Immature natural killer cell (primary cell): ENCODE data around the gene B3GALT4. TPM values are rescaled to one million over a fixed set of nuclear protein-coding genes. Genes with fewer than 3 reads are reported as not detected.

Experiments
- DNase-seq, 3 donors: peaks; one replicate each; pipeline ENCODE4 v3.0.0; 2022; ENCODE audit warnings: mixed read lengths in 1 of 3
- H3K27ac Mint-ChIP-seq, 6 donors: one replicate each; pipeline ENCODE4 v1.8.0; 2020; ENCODE audit warnings: mixed read lengths in 6 of 6, mild to moderate bottlenecking in 5 of 6, inconsistent platforms in 4 of 6, moderate library complexity in 3 of 6
- H3K27me3 Mint-ChIP-seq, 3 donors: one replicate each; pipeline ENCODE4 v1.8.0; 2020 to 2021; ENCODE audit warnings: low read depth in 3 of 3, mild to moderate bottlenecking in 3 of 3, mixed read lengths in 3 of 3, moderate library complexity in 3 of 3, inconsistent platforms in 1 of 3
- H3K36me3 Mint-ChIP-seq, 3 donors: one replicate each; pipeline ENCODE4 v1.8.0; 2020; ENCODE audit warnings: mixed read lengths in 3 of 3, inconsistent platforms in 2 of 3, mild to moderate bottlenecking in 2 of 3
- H3K4me1 Mint-ChIP-seq, 2 donors: one replicate each; pipeline ENCODE4 v1.8.0; 2020; ENCODE audit warnings: inconsistent platforms in 2 of 2, mild to moderate bottlenecking in 2 of 2, mixed read lengths in 2 of 2, moderate library complexity in 1 of 2
- H3K4me3 Mint-ChIP-seq, 5 donors: one replicate each; pipeline ENCODE4 v1.8.0; 2020; ENCODE audit warnings: mild to moderate bottlenecking in 5 of 5, mixed read lengths in 5 of 5, inconsistent platforms in 3 of 5, moderate library complexity in 3 of 5
- H3K9me3 Mint-ChIP-seq, 6 donors: one replicate each; pipeline ENCODE4 v1.8.0; 2020; ENCODE audit warnings: mild to moderate bottlenecking in 6 of 6, mixed read lengths in 6 of 6, inconsistent platforms in 4 of 6, moderate library complexity in 3 of 6
- polyA plus RNA-seq, 3 donors: library from polyadenylated mRNA; unstranded; fragments of 300-500 nt; fragmentation: Illumina TruSeq; gene quantifications; one replicate each; pipeline ENCODE4 v1.2.3, GENCODE V29; 2021

Gene B3GALT4
- polyA plus RNA-seq, 3 donors from 2014 or later: 38.6 to 55.0 (median 44.1) TPM

- Mint-ChIP-seq H3K27me3 (peaks cover 14 to 23% (median 17%) of the 10 kb centered on the region in 3 donors), H3K36me3 (peaks cover 0 to 19% (median 10%) of the 10 kb centered on the region in 3 donors), H3K4me3 (peak overlapping the region; percentile 93 to 100 (median 99)), H3K27ac (peak overlapping the region; percentile 95 to 99 (median 99)), H3K4me1 (peaks cover 38 to 54% of the 10 kb centered on the region in 2 donors), H3K9me3 (no peaks in the 10 kb centered on the region)
- peak; percentile 90 to 91 (median 91) for DNase-seq
Observed at GRCh38 chr6:33299237-33299944, 22.5 kb downstream of the B3GALT4 start.

GRCh38 chr6:33301877-33302276, 25.0 kb downstream of the B3GALT4 start:
- DNase-seq: no peak
- H3K4me3 Mint-ChIP-seq: peak overlapping the region in 1 of 5 donors; percentile 40
- H3K4me1 Mint-ChIP-seq: peaks cover 49 to 59% of the 10 kb centered on the region in 2 donors
- H3K9me3 Mint-ChIP-seq: no peaks in the 10 kb centered on the region
- peak overlapping the region in 4 of 6 donors; percentile 46 to 81 (median 67) for H3K27ac Mint-ChIP-seq
- H3K27me3 Mint-ChIP-seq: peaks cover 14 to 21% (median 17%) of the 10 kb centered on the region in 3 donors
- peaks cover 0 to 29% (median 10%) of the 10 kb centered on the region in 3 donors for H3K36me3 Mint-ChIP-seq

DNA sequence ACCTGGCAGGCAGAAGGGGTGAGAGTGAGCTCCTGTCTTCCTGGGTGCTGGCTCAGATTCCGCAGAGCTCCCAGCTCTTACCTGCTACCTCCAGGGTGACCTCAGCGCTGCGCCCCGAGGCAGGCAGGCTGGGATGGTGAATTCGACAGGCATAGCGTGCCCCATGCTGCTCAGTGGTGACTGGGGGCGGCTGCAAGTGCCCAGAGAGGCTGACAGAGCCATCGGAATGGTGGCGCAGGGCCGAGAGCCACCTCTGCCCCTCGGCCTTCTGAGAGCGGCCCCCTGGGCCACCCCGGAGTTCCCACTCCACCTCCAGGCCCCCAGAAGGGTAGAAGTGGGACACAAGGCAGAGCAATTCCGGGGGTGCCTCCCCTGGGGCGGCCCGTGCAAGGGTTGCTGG, 27.3 kb downstream of the B3GALT4 start:
- H3K4me3 Mint-ChIP-seq: no peak overlapping the region
- DNase-seq: no peak
- H3K27me3 Mint-ChIP-seq: peaks cover 8 to 11% (median 10%) of the 10 kb centered on the region in 3 donors
- H3K9me3 Mint-ChIP-seq: no peaks in the 10 kb centered on the region
- H3K27ac Mint-ChIP-seq: peak overlapping the region in 3 of 6 donors; percentile 21 to 70 (median 24)
- peaks cover 47 to 55% of the 10 kb centered on the region in 2 donors for H3K4me1 Mint-ChIP-seq
- peaks cover 5 to 35% (median 10%) of the 10 kb centered on the region in 3 donors for H3K36me3 Mint-ChIP-seq

GRCh38 chr6:33305052-33305451, 28.1 kb downstream of the B3GALT4 start:
- no peak for DNase-seq
- H3K27me3 Mint-ChIP-seq: peaks cover 0 to 4% (median 2%) of the 10 kb centered on the region in 3 donors
- no peaks in the 10 kb centered on the region for H3K9me3 Mint-ChIP-seq
- H3K27ac Mint-ChIP-seq: peak overlapping the region in 3 of 6 donors; percentile 4 to 74 (median 48)
- no peak overlapping the region for H3K4me3 Mint-ChIP-seq
- peaks cover 40 to 46% of the 10 kb centered on the region in 2 donors for H3K4me1 Mint-ChIP-seq
- peaks cover 5 to 35% (median 10%) of the 10 kb centered on the region in 3 donors for H3K36me3 Mint-ChIP-seq

- no peak for DNase-seq
- Mint-ChIP-seq H3K4me3 (no peak overlapping the region), H3K4me1 (peaks cover 37 to 42% of the 10 kb centered on the region in 2 donors), H3K36me3 (peaks cover 5 to 38% (median 10%) of the 10 kb centered on the region in 3 donors), H3K9me3 (no peaks in the 10 kb centered on the region), H3K27me3 (peaks cover 0 to 4% (median 0%) of the 10 kb centered on the region in 3 donors), H3K27ac (peak overlapping the region in 3 of 6 donors; percentile 52 to 72 (median 67))
Observed at GRCh38 chr6:33306356-33306755, 29.4 kb downstream of the B3GALT4 start.

DNA sequence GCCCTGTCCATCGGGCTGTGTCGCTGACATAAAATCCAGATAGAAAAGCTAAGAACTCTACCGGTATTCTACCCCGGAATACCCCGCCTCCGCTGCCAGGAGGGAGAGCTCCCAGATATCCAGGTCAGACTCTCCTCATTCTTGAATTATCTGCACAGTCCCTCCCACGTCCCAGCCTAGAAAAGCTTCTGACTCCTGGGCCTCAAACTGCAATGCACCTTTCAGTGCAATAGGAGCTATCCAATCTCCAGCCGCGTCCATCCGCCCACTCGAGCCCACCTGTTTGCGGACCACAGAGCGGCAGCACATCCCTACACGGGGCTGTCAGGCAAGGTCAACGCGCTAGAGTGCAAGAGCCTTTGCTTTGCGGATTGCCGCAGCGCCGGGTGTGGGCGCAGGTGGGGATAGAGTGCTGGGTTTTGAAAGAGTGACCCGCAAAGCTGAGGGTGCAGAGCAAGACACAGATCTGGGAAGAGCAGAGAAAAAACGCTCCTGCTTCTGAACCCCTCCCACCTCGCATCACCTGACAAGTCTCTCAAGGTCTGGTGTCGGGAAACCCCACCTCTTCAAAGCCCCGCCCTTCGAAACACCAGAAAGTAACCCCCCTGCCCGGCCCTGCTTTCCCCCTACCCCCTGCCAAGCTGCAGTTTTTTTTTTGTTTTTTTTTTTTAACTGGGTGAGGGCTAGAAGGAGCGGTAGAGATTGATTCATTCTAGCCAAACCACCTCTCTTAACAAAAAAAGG, 35.6 kb downstream of the B3GALT4 start:
- Mint-ChIP-seq H3K4me1 (peaks cover 65 to 66% of the 10 kb centered on the region in 2 donors), H3K9me3 (no peaks in the 10 kb centered on the region), H3K27me3 (peaks cover 8 to 13% (median 13%) of the 10 kb centered on the region in 3 donors), H3K4me3 (peak overlapping the region; percentile 97 to 99 (median 98)), H3K36me3 (peaks cover 0 to 16% (median 5%) of the 10 kb centered on the region in 3 donors), H3K27ac (peak overlapping the region; percentile 95 to 99 (median 99))
- peak; percentile 71 to 74 (median 72) for DNase-seq

- H3K4me1 Mint-ChIP-seq: peaks cover 66 to 71% of the 10 kb centered on the region in 2 donors
- H3K27me3 Mint-ChIP-seq: peaks cover 12 to 18% (median 16%) of the 10 kb centered on the region in 3 donors
- H3K4me3 Mint-ChIP-seq: peak overlapping the region; percentile 97 to 99 (median 98)
- peak overlapping the region; percentile 95 to 99 (median 99) for H3K27ac Mint-ChIP-seq
- peaks cover 0 to 17% (median 5%) of the 10 kb centered on the region in 3 donors for H3K36me3 Mint-ChIP-seq
- DNase-seq: peak in 1 of 3 donors; percentile 21
- H3K9me3 Mint-ChIP-seq: no peaks in the 10 kb centered on the region
Observed at GRCh38 chr6:33313105-33313708, 36.3 kb downstream of the B3GALT4 start.

DNA sequence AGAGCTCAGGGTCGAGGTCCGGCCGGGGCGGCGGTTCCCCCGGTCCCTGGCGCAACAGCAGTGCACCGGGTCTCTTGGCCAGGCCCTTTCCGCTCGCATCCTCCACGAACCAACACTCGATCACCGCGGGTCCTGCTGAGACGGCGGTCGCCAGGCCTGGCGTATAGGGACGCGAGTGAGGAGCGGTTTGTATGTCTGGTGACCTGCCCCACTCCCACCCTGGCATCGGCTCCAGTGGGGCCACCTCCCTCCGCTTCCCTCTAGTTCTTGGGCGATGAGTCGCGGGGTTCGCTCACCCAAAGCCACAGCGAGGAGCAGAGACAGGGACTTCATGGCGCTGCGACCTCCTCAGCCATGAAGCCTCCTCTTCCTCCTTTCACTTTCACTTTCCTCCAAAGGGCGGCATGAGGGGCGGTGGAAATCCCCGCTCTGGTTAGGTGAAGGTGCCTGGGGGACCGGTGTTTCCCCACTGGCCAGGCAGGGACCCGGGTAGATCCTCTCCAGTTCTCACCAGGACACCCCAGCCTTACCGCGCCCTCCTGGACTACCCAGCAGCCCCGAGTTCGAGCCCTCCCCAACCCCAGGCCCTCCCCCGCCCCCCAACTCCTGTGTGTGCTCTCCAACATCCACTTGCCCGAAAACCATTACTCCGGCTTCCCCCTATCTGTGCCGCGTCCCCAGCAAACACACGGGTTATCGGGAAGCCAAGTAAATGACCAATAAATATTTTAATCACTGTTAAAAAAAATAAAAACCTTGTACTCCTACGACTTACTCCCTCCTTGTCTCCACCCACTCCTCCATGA, 37.0 kb downstream of the B3GALT4 start, which contains the start of gene TAPBP:
TAPBP (minus strand) TSS at position 370 of the 806 bp plus-strand sequence; CDS start at position 333, 37 bp downstream.
- Mint-ChIP-seq H3K4me3 (peak within 1 kb of the TSS; percentile 97 to 99 (median 98)), H3K27me3 (peaks cover 12 to 23% (median 17%) of the 10 kb centered on the region in 3 donors), H3K27ac (peak within 1 kb of the TSS; percentile 95 to 99 (median 99)), H3K36me3 (peaks cover 4 to 17% (median 4%) of the 10 kb centered on the region in 3 donors), H3K4me1 (peaks cover 69 to 71% of the 10 kb centered on the region in 2 donors), H3K9me3 (no peaks in the 10 kb centered on the region)
- DNase-seq: peak; percentile 89 to 93 (median 89)

- H3K9me3 Mint-ChIP-seq: no peaks in the 10 kb centered on the region
- H3K4me3 Mint-ChIP-seq: peak overlapping the region; percentile 97 to 99 (median 98)
- peaks cover 12 to 25% (median 17%) of the 10 kb centered on the region in 3 donors for H3K27me3 Mint-ChIP-seq
- H3K36me3 Mint-ChIP-seq: peaks cover 4 to 22% (median 8%) of the 10 kb centered on the region in 3 donors
- peaks cover 75 to 77% of the 10 kb centered on the region in 2 donors for H3K4me1 Mint-ChIP-seq
- H3K27ac Mint-ChIP-seq: peak overlapping the region; percentile 95 to 99 (median 99)
- peak; percentile 62 to 70 (median 66) for DNase-seq
Observed at GRCh38 chr6:33314515-33314942, 37.6 kb downstream of the B3GALT4 start.

DNA sequence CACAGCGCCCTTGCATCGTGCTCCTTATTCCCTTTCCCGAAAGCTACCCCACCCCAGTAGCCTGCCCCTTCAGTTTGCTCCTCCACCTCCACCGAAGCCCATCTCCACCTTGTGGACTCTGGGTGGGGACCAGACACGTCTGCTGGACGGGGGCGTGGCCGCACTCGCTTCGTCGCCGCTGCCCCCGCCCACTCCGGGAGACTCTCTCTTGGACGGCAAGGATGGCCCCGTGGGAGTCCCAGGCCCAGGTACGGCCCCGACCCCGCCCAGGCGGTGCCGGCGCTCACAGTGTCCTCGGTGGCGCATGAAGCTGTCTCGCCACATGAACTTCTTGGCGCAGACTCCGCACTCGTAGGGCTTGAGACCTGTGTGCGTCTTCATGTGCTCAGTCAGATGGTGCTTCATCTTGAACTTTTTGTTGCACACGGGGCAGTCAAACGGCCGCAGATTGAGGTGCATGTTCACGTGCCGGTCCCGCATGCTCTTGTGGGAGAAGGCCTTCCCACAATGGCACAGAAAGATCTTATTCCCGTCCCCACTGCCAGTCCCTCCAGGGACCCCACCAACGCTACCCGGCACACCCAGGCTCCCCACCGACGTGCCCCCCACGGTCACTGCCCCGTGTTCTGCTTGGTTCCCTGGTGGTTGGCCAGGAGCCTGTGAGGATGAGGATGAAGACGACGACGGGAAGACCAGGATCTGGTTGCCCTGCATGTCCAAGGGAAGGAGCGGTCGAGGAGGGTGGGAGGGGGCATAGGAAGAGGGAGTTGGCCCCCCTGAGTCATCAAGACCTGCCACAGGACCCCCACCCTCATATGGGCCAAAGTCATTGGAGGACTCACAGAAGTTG, 38.2 kb downstream of the B3GALT4 start:
- Mint-ChIP-seq H3K4me3 (peak overlapping the region; percentile 97 to 99 (median 98)), H3K27ac (peak overlapping the region; percentile 95 to 99 (median 99)), H3K4me1 (peaks cover 81 to 83% of the 10 kb centered on the region in 2 donors), H3K27me3 (peaks cover 14 to 25% (median 17%) of the 10 kb centered on the region in 3 donors), H3K36me3 (peaks cover 4 to 28% (median 14%) of the 10 kb centered on the region in 3 donors), H3K9me3 (no peaks in the 10 kb centered on the region)
- no peak for DNase-seq

- H3K4me1 Mint-ChIP-seq: peaks cover 86 to 87% of the 10 kb centered on the region in 2 donors
- peak overlapping the region; percentile 69 to 99 (median 80) for H3K4me3 Mint-ChIP-seq
- H3K27ac Mint-ChIP-seq: peak overlapping the region; percentile 72 to 99 (median 89)
- H3K27me3 Mint-ChIP-seq: peaks cover 14 to 29% (median 17%) of the 10 kb centered on the region in 3 donors
- no peaks in the 10 kb centered on the region for H3K9me3 Mint-ChIP-seq
- DNase-seq: no peak
- H3K36me3 Mint-ChIP-seq: peaks cover 4 to 31% (median 18%) of the 10 kb centered on the region in 3 donors
Observed at GRCh38 chr6:33315793-33316602, 39.1 kb downstream of the B3GALT4 start.
